Mesenchymal stem cell (in vitro differentiated cells and primary cell): ENCODE results near the gene C2orf81.
"Not testable (repeated sequence)": the region's sequence is repeated elsewhere in the genome, so short reads cannot be mapped to it uniquely, and the experiment has no call there.

Experiments
- DNase-seq: peaks from one replicate; pipeline ENCODE4 v3.0.0-alpha.2; 2013
- H2AFZ ChIP-seq: one replicate; pipeline ENCODE4 v1.6.1; 2013; ENCODE audit warnings: low read depth, mild to moderate bottlenecking, control low read depth, inconsistent platforms, low read length, moderate library complexity
- H2AK5ac ChIP-seq: 2 replicates; pipeline ENCODE4 v1.6.1; 2013; ENCODE audit warnings: low read length, moderate library complexity, mild to moderate bottlenecking, inconsistent platforms; ENCODE audit not compliant: severe bottlenecking
- H2BK120ac ChIP-seq: one replicate; pipeline ENCODE4 v1.6.1; 2013; ENCODE audit warnings: low read depth, mild to moderate bottlenecking, inconsistent platforms, low read length, moderate library complexity
- H2BK12ac ChIP-seq, 2 experiments: one replicate each; pipeline ENCODE4 v1.6.1; 2013; ENCODE audit warnings: inconsistent platforms in 2 of 2, low read length in 2 of 2, mild to moderate bottlenecking in 2 of 2, moderate library complexity in 2 of 2, control low read depth in 1 of 2
- H2BK15ac ChIP-seq: one replicate; pipeline ENCODE4 v1.6.1; 2013; ENCODE audit warnings: mild to moderate bottlenecking, low read depth, inconsistent platforms; ENCODE audit not compliant: poor library complexity, severe bottlenecking
- H2BK5ac ChIP-seq: 2 replicates; pipeline ENCODE4 v1.6.1; 2013; ENCODE audit warnings: low read depth, mild to moderate bottlenecking, low read length, control low read depth, inconsistent platforms; ENCODE audit not compliant: poor library complexity, severe bottlenecking
- H3K14ac ChIP-seq, 2 experiments: one replicate each; pipeline ENCODE4 v1.6.1; 2013; ENCODE audit warnings: inconsistent platforms in 2 of 2, low read length in 2 of 2, control low read depth in 1 of 2, mild to moderate bottlenecking in 1 of 2, moderate library complexity in 1 of 2
- H3K18ac ChIP-seq, 2 experiments: one replicate each; pipeline ENCODE4 v1.6.1; 2013; ENCODE audit warnings: inconsistent platforms in 2 of 2, low read length in 2 of 2, control low read depth in 1 of 2, low read depth in 1 of 2, mild to moderate bottlenecking in 1 of 2
- H3K23ac ChIP-seq, 2 experiments: one replicate each; pipeline ENCODE4 v1.6.1; 2013; ENCODE audit warnings: inconsistent platforms in 2 of 2, low read length in 2 of 2, mild to moderate bottlenecking in 2 of 2, moderate library complexity in 2 of 2, control low read depth in 1 of 2
- H3K27ac ChIP-seq: 2 replicates; pipeline ENCODE4 v1.5.1; 2013; ENCODE audit warnings: mild to moderate bottlenecking, moderate library complexity, low read length, control low read depth, inconsistent platforms; ENCODE audit not compliant: poor library complexity, severe bottlenecking
- H3K27me3 ChIP-seq, 2 experiments: 2 replicates each; pipeline versions ENCODE4 v1.6.1 to v1.7.0; 2013; ENCODE audit warnings: low read length in 2 of 2, mild to moderate bottlenecking in 2 of 2, moderate library complexity in 2 of 2, control low read depth in 1 of 2, inconsistent platforms in 1 of 2; ENCODE audit not compliant: control insufficient read depth in 1 of 2, insufficient read depth in 1 of 2
- H3K36me3 ChIP-seq, 2 experiments: 2 replicates each; pipeline versions ENCODE4 v1.6.1 to v1.7.0; 2013; ENCODE audit warnings: low read length in 2 of 2, control low read depth in 1 of 2, inconsistent platforms in 1 of 2, low read depth in 1 of 2, mild to moderate bottlenecking in 1 of 2; ENCODE audit not compliant: insufficient read depth in 2 of 2, control insufficient read depth in 1 of 2
- H3K4ac ChIP-seq, 2 experiments: one replicate each; pipeline ENCODE4 v1.6.1; 2013; ENCODE audit warnings: inconsistent platforms in 2 of 2, low read length in 2 of 2, mild to moderate bottlenecking in 2 of 2, moderate library complexity in 2 of 2, control low read depth in 1 of 2, low read depth in 1 of 2
- H3K4me1 ChIP-seq: 2 replicates; pipeline ENCODE4 v1.6.1; 2013; ENCODE audit warnings: low read depth, low read length, control low read depth; ENCODE audit not compliant: control insufficient read depth, insufficient read depth
- H3K4me2 ChIP-seq: 2 replicates; pipeline ENCODE4 v1.6.1; 2013; ENCODE audit warnings: low read length, mild to moderate bottlenecking, inconsistent platforms; ENCODE audit not compliant: poor library complexity, severe bottlenecking
- H3K4me3 ChIP-seq, 2 experiments: 2 replicates each; pipeline versions ENCODE4 v1.5.1 to v1.7.0; 2013; ENCODE audit warnings: low read length in 2 of 2, mild to moderate bottlenecking in 2 of 2, control low read depth in 1 of 2, low read depth in 1 of 2; ENCODE audit not compliant: insufficient read depth in 1 of 2
- H3K79me1 ChIP-seq: replicated peaks from 2 replicates; pipeline ENCODE4 v1.6.1; 2013; ENCODE audit warnings: mild to moderate bottlenecking, control low read depth, low read length, inconsistent platforms; ENCODE audit not compliant: poor library complexity, severe bottlenecking
- H3K9ac ChIP-seq: 2 replicates; pipeline ENCODE4 v1.7.0; 2013; ENCODE audit warnings: mild to moderate bottlenecking, low read length, moderate library complexity
- H3K9me3 ChIP-seq: 2 replicates; pipeline ENCODE4 v1.7.0; 2013; ENCODE audit warnings: mild to moderate bottlenecking, low read length; ENCODE audit not compliant: control insufficient read depth
- H4K8ac ChIP-seq: one replicate; pipeline ENCODE4 v1.6.1; 2013; ENCODE audit warnings: inconsistent platforms, mild to moderate bottlenecking, low read length, moderate library complexity
- H4K91ac ChIP-seq: one replicate; pipeline ENCODE4 v1.6.1; 2013; ENCODE audit warnings: mild to moderate bottlenecking, low read length, inconsistent platforms
- WGBS: methylation state at CpG from one replicate; pipeline ENCODE4 v1.1.7; 2013; ENCODE audit warnings: mixed read lengths; 5-methylcytosine and 5-hydroxymethylcytosine counted together

Gene C2orf81

GRCh38 chr2:74462054-74462785 is 40.8 kb upstream of the C2orf81 start:
- DNase-seq: no peak
- H3K27me3 ChIP-seq: no peaks in the 10 kb centered on the region
- peaks cover 27 to 28% of the 10 kb centered on the region in 2 experiments for H3K36me3 ChIP-seq
- no peak overlapping the region for H4K91ac ChIP-seq
- 98% methylated on average over 19 of the region's 20 CpGs for WGBS
- no peak overlapping the region for H3K4me3 ChIP-seq
- no peaks in the 10 kb centered on the region for H3K9me3 ChIP-seq
- H3K4me1 ChIP-seq: peaks cover 8% of the 10 kb centered on the region
- H2AK5ac ChIP-seq: no peak overlapping the region
- H2BK120ac ChIP-seq: no peak overlapping the region
- H3K23ac ChIP-seq: no peak overlapping the region
- H3K9ac ChIP-seq: no peak overlapping the region
- H2AFZ ChIP-seq: no peak overlapping the region
- peak overlapping the region in 1 of 2 experiments; percentile 3 for H2BK12ac ChIP-seq
- no peak overlapping the region for H3K18ac ChIP-seq
- H3K79me1 ChIP-seq: peaks cover 33% of the 10 kb centered on the region
- H4K8ac ChIP-seq: no peak overlapping the region
- H3K14ac ChIP-seq: no peak overlapping the region
- H3K4me2 ChIP-seq: no peak overlapping the region
- no peak overlapping the region for H3K27ac ChIP-seq
- no peak overlapping the region for H2BK15ac ChIP-seq
- no peak overlapping the region for H2BK5ac ChIP-seq
- H3K4ac ChIP-seq: no peak overlapping the region

- H3K4ac ChIP-seq: no peak overlapping the region
- H3K9me3 ChIP-seq: no peaks in the 10 kb centered on the region
- WGBS: 97% methylated on average over 27 of the region's 27 CpGs
- no peak overlapping the region for H4K8ac ChIP-seq
- H2AK5ac ChIP-seq: no peak overlapping the region
- no peak overlapping the region for H3K9ac ChIP-seq
- H2BK120ac ChIP-seq: no peak overlapping the region
- H2BK15ac ChIP-seq: no peak overlapping the region
- H3K4me2 ChIP-seq: no peak overlapping the region
- H3K36me3 ChIP-seq: peaks cover 27 to 31% of the 10 kb centered on the region in 2 experiments
- no peak for DNase-seq
- H3K4me1 ChIP-seq: peaks cover 8% of the 10 kb centered on the region
- H2AFZ ChIP-seq: no peak overlapping the region
- no peak overlapping the region for H3K27ac ChIP-seq
- H3K23ac ChIP-seq: no peak overlapping the region
- H3K18ac ChIP-seq: no peak overlapping the region
- H3K4me3 ChIP-seq: peak overlapping the region in 1 of 2 experiments; percentile 6
- no peak overlapping the region for H4K91ac ChIP-seq
- H3K27me3 ChIP-seq: no peaks in the 10 kb centered on the region
- H2BK5ac ChIP-seq: no peak overlapping the region
- no peak overlapping the region for H2BK12ac ChIP-seq
- H3K14ac ChIP-seq: no peak overlapping the region
- peaks cover 33% of the 10 kb centered on the region for H3K79me1 ChIP-seq
These were observed 40.0 kb upstream of the C2orf81 start for GRCh38 chr2:74461187-74462053.

DNA sequence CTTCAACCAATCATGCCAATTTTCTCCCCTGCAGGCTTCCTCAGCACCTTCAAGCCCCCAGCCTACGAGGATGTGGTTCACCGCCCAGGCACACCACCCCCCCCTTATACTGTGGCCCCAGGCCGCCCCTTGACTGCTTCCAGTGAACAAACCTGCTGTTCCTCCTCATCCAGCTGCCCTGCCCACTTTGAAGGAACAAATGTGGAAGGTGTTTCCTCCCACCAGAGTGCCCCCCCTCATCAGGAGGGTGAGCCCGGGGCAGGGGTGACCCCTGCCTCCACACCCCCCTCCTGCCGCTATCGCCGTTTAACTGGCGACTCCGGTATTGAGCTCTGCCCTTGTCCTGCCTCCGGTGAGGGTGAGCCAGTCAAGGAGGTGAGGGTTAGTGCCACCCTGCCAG is 38.8 kb upstream of the C2orf81 start:
- not testable (repeated sequence) for H4K8ac ChIP-seq, H3K4me2 ChIP-seq, H3K4me3 ChIP-seq, H3K14ac ChIP-seq, H3K18ac ChIP-seq, H3K23ac ChIP-seq, H2AK5ac ChIP-seq, DNase-seq, H4K91ac ChIP-seq, H3K9ac ChIP-seq, H2BK5ac ChIP-seq, H2BK15ac ChIP-seq, H2BK120ac ChIP-seq, H2BK12ac ChIP-seq, H2AFZ ChIP-seq, H3K9me3 ChIP-seq, H3K27ac ChIP-seq, H3K27me3 ChIP-seq
- H3K4me1 ChIP-seq: peaks cover 13% of the 10 kb centered on the region
- H3K4ac ChIP-seq: peak overlapping the region in 1 of 2 experiments; percentile 9
- H3K36me3 ChIP-seq: peaks cover 27 to 36% of the 10 kb centered on the region in 2 experiments
- peaks cover 43% of the 10 kb centered on the region for H3K79me1 ChIP-seq
- WGBS: 95% methylated on average over 10 of the region's 10 CpGs

DNA sequence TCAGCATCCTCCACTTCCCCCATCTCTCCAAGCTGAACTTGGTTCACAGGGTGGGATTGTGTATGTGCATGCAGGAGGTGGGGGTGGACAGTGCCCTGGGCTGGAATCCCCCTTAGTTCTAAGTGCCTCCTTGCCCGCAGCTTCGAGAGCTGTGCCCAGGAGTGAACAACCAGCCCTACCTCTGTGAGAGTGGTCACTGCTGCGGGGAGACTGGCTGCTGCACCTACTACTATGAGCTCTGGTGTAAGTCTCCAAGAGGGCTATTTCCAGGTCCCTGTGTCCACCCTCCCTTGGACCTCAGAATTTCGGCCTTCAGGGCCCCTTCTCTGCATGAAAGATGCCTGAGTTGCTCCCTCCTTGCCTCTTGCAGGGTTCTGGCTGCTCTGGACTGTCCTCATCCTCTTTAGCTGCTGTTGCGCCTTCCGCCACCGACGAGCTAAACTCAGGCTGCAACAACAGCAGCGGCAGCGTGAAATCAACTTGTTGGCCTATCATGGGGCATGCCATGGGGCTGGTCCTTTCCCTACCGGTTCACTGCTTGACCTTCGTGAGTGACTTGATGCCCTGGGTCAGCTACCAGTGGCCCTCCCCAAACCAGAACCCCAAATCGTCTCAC is 38.2 kb upstream of the C2orf81 start:
- H3K4ac ChIP-seq, H2AK5ac ChIP-seq, H3K14ac ChIP-seq, H2AFZ ChIP-seq, H3K23ac ChIP-seq, H3K27me3 ChIP-seq, H3K27ac ChIP-seq, H2BK15ac ChIP-seq, H3K18ac ChIP-seq, H2BK120ac ChIP-seq, H4K8ac ChIP-seq, H4K91ac ChIP-seq, H3K9me3 ChIP-seq, DNase-seq, H2BK5ac ChIP-seq, H2BK12ac ChIP-seq: not testable (repeated sequence)
- Histone ChIP-seq H3K36me3 (peaks cover 27 to 36% of the 10 kb centered on the region in 2 experiments), H3K79me1 (peaks cover 43% of the 10 kb centered on the region), H3K4me3 (peak overlapping the region in 1 of 2 experiments; percentile 99), H3K4me1 (peaks cover 13% of the 10 kb centered on the region), H3K9ac (peak overlapping the region; percentile 96), H3K4me2 (peak overlapping the region; percentile 24)
- 90% methylated on average over 13 of the region's 13 CpGs for WGBS
